ENCODE results near the gene BEND6.
"Not testable (repeated sequence)": the region's sequence is repeated elsewhere in the genome, so short reads cannot be mapped to it uniquely, and the experiment has no call there.

The BEND6 gene

DNA sequence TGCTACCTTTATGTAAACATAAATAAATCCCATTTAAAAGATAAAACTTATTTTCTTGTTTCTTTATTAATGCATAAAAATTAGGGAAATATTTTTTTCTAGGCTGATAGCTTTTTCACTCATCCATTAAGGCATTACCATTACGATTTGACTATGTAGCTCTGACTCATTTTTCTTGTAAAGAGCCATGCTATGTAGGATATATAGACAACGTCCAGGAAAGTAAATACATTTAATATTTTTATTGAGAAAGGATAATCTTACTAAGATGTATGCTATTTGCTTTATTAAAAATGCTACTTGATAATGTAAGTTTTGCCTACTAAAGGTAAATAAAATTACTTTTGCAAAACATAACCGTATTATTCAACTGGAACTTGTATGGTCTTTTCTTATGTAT is 72.4 kb downstream of the BEND6 start:
- H3K4me3 Mint-ChIP-seq: no peak overlapping the region
- H3K9me3 Mint-ChIP-seq: peaks cover 17% of the 10 kb centered on the region
- no peak for DNase-seq (ENCODE audit: low spot score in 2 of 2)
- no peaks in the 10 kb centered on the region for H3K4me1 Mint-ChIP-seq
- no peak for ATAC-seq (replicated peaks; ENCODE audit: extremely low read depth, poor library complexity, severe bottlenecking)
- no peaks in the 10 kb centered on the region for H3K36me3 Mint-ChIP-seq (ENCODE audit: insufficient read depth)
- H3K27me3 Mint-ChIP-seq: peaks cover 51% of the 10 kb centered on the region
- H3K27ac Mint-ChIP-seq (ENCODE audit: low read depth): no peak overlapping the region

DNA sequence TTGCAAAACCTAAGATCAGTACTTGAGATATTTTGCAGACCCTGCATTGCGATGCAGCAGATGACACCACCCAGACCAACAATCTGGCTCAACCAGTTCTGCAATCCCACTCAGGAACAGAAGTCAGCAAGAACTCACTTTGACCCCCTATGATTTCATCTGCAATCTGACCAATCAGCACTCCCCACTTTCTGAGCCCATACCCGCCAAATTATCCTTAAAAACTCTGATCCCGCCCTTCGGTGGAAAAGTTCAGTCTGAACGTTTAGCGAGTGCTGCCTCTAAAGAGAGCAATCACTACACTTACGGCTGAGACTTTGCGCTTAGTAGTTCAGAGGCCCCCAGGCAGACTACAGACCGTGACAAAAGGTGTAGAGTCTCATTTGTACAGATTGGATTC is 74.3 kb downstream of the BEND6 start:
- no peaks in the 10 kb centered on the region for H3K36me3 Mint-ChIP-seq (ENCODE audit: insufficient read depth)
- ATAC-seq (replicated peaks; ENCODE audit: extremely low read depth, poor library complexity, severe bottlenecking): no peak
- H3K27ac Mint-ChIP-seq (ENCODE audit: low read depth): no peak overlapping the region
- H3K4me1 Mint-ChIP-seq: no peaks in the 10 kb centered on the region
- peaks cover 17% of the 10 kb centered on the region for H3K9me3 Mint-ChIP-seq
- H3K4me3 Mint-ChIP-seq: no peak overlapping the region
- peaks cover 66% of the 10 kb centered on the region for H3K27me3 Mint-ChIP-seq
- DNase-seq (ENCODE audit: low spot score in 2 of 2): no peak

DNA sequence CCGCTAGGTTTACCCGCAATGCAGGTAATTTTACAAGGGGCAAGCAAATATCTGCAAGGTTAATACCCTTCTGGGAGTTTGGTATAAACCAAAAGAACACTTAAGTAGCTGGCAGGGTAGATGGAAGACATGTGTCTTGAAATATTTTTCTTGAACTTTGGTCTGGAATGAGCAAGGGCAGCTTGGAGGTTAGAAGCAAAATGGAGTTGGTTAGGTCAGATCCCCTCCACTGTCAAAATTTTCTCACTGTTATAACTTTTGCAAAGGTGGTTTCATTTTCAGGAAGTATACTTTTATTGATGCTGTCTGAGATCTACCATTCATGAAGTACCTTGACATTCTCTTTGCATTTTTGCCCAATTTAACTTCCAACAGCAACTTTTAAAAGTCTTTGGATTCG is 78.3 kb downstream of the BEND6 start:
- Mint-ChIP-seq H3K4me3 (no peak overlapping the region), H3K36me3 (ENCODE audit: insufficient read depth) (no peaks in the 10 kb centered on the region), H3K27me3 (peaks cover 72% of the 10 kb centered on the region), H3K4me1 (no peaks in the 10 kb centered on the region), H3K9me3 (no peaks in the 10 kb centered on the region), H3K27ac (ENCODE audit: low read depth) (no peak overlapping the region)
- ATAC-seq (replicated peaks; ENCODE audit: extremely low read depth, poor library complexity, severe bottlenecking) (no peak), DNase-seq (ENCODE audit: low spot score in 2 of 2) (no peak)

DNA sequence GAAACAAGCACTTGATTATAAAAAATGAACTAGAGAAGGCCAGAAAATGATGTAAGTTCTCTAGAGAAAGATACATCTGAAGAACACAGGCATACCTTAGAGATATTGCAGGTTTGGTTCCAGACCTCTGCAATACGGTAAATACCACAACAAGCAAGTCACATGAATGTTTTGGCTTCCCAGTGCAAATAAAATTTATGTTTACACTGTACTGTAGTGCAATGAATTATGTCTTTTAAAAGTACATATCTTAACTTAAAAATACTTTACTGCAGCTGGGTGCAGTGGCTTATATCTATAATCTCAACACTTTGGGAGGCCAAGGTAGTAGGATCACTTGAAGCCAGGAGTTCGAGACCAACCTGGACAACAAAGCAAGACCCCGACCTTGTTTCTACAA is 80.6 kb downstream of the BEND6 start:
- DNase-seq (ENCODE audit: low spot score in 2 of 2) (no peak), ATAC-seq (replicated peaks; ENCODE audit: extremely low read depth, poor library complexity, severe bottlenecking) (no peak)
- Mint-ChIP-seq H3K36me3 (ENCODE audit: insufficient read depth) (no peaks in the 10 kb centered on the region), H3K4me3 (no peak overlapping the region), H3K27me3 (peaks cover 78% of the 10 kb centered on the region), H3K27ac (ENCODE audit: low read depth) (no peak overlapping the region), H3K9me3 (no peaks in the 10 kb centered on the region), H3K4me1 (no peaks in the 10 kb centered on the region)

GRCh38 chr6:57038906-57039305 is 84.0 kb downstream of the BEND6 start:
- no peaks in the 10 kb centered on the region for H3K4me1 Mint-ChIP-seq
- no peak overlapping the region for H3K4me3 Mint-ChIP-seq
- peaks cover 83% of the 10 kb centered on the region for H3K27me3 Mint-ChIP-seq
- no peak overlapping the region for H3K27ac Mint-ChIP-seq (ENCODE audit: low read depth)
- ATAC-seq (replicated peaks; ENCODE audit: extremely low read depth, poor library complexity, severe bottlenecking) (no peak), DNase-seq (ENCODE audit: low spot score in 2 of 2) (no peak)
- H3K36me3 Mint-ChIP-seq (ENCODE audit: insufficient read depth): no peaks in the 10 kb centered on the region
- H3K9me3 Mint-ChIP-seq: no peaks in the 10 kb centered on the region

DNA sequence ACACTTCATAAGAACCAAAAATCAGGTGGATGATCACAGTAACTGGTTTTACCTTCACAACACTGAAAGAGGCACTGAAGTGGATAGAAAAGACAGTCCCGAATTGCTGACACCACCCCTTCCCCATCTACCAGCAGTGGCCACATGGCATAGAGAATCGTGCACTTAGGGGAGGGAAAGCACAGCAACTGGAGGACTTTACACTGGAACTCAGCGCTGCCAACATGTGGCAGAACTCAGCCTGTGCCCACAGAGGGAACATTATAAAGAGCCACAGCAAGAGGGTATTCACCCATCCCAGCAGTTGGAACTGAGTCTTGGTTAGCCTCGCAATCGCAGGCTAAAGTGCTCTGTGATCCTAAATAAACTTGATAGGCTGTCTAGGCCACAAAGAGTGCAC is 85.1 kb downstream of the BEND6 start:
- ATAC-seq (replicated peaks; ENCODE audit: extremely low read depth, poor library complexity, severe bottlenecking) (no peak), DNase-seq (ENCODE audit: low spot score in 2 of 2) (no peak)
- peaks cover 79% of the 10 kb centered on the region for H3K27me3 Mint-ChIP-seq
- no peaks in the 10 kb centered on the region for H3K9me3 Mint-ChIP-seq
- no peaks in the 10 kb centered on the region for H3K4me1 Mint-ChIP-seq
- H3K4me3 Mint-ChIP-seq: no peak overlapping the region
- H3K36me3 Mint-ChIP-seq (ENCODE audit: insufficient read depth): no peaks in the 10 kb centered on the region
- no peak overlapping the region for H3K27ac Mint-ChIP-seq (ENCODE audit: low read depth)

- not testable (repeated sequence) for H3K4me3 Mint-ChIP-seq; H3K27ac Mint-ChIP-seq (ENCODE audit: low read depth); ATAC-seq (replicated peaks; ENCODE audit: extremely low read depth, poor library complexity, severe bottlenecking); H3K9me3 Mint-ChIP-seq; H3K36me3 Mint-ChIP-seq (ENCODE audit: insufficient read depth); DNase-seq (ENCODE audit: low spot score in 2 of 2)
- Mint-ChIP-seq H3K4me1 (peaks cover 24% of the 10 kb centered on the region), H3K27me3 (peaks cover 52% of the 10 kb centered on the region)
These were observed 89.2 kb downstream of the BEND6 start for GRCh38 chr6:57044061-57044460.

- H3K36me3 Mint-ChIP-seq (ENCODE audit: insufficient read depth): peaks cover 8% of the 10 kb centered on the region
- H3K4me1 Mint-ChIP-seq: peaks cover 29% of the 10 kb centered on the region
- H3K27me3 Mint-ChIP-seq: peaks cover 47% of the 10 kb centered on the region
- ATAC-seq (replicated peaks; ENCODE audit: extremely low read depth, poor library complexity, severe bottlenecking): no peak
- H3K4me3 Mint-ChIP-seq: no peak overlapping the region
- H3K27ac Mint-ChIP-seq (ENCODE audit: low read depth): no peak overlapping the region
- H3K9me3 Mint-ChIP-seq: no peaks in the 10 kb centered on the region
- no peak for DNase-seq (ENCODE audit: low spot score in 2 of 2)
These were observed 89.7 kb downstream of the BEND6 start for GRCh38 chr6:57044568-57044967.

- Mint-ChIP-seq H3K4me1 (peaks cover 33% of the 10 kb centered on the region), H3K27me3 (peaks cover 27% of the 10 kb centered on the region), H3K36me3 (ENCODE audit: insufficient read depth) (peaks cover 11% of the 10 kb centered on the region), H3K4me3 (peak within 1 kb of the TSS; percentile 97), H3K27ac (ENCODE audit: low read depth) (peak within 1 kb of the TSS; percentile 92)
- DNase-seq (ENCODE audit: low spot score in 2 of 2) (peak; percentile 54 to 55), ATAC-seq (replicated peaks; ENCODE audit: extremely low read depth, poor library complexity, severe bottlenecking) (peak; percentile 69)
- not testable (repeated sequence) for H3K9me3 Mint-ChIP-seq
These were observed 91.7 kb downstream of the BEND6 start, which contains the start of gene KIAA1586 for GRCh38 chr6:57046332-57047256. KIAA1586 (plus strand) TSS chr6:57046693; CDS start chr6:57046756, 63 bp downstream.

GRCh38 chr6:57047257-57047585 is 92.3 kb downstream of the BEND6 start:
- not testable (repeated sequence) for H3K4me3 Mint-ChIP-seq; H3K9me3 Mint-ChIP-seq; H3K27ac Mint-ChIP-seq (ENCODE audit: low read depth); DNase-seq (ENCODE audit: low spot score in 2 of 2)
- Mint-ChIP-seq H3K27me3 (peaks cover 21% of the 10 kb centered on the region), H3K4me1 (peaks cover 33% of the 10 kb centered on the region), H3K36me3 (ENCODE audit: insufficient read depth) (peaks cover 13% of the 10 kb centered on the region)
- peak; percentile 60 for ATAC-seq (replicated peaks; ENCODE audit: extremely low read depth, poor library complexity, severe bottlenecking)

DNA sequence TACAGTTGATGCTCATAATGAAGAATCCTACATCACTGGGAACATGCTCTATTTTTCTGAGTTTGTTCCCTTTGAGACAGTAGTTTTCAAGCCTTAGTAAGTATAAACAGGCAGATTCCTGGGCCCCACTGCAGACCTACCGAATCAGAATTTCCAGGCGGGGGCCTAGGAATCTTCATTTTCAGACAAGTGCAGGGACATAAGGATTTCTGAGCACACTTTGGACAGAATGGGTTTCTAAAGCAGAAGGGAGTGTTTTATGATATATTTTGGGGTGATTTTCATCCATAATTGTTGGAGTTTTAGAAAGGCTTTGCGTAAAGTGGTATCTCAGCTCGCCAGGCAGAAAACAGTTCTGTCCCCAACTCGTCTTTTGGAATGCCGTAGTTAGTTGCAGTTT is 93.0 kb downstream of the BEND6 start:
- H3K9me3 Mint-ChIP-seq; ATAC-seq (replicated peaks; ENCODE audit: extremely low read depth, poor library complexity, severe bottlenecking); DNase-seq (ENCODE audit: low spot score in 2 of 2): not testable (repeated sequence)
- Mint-ChIP-seq H3K27ac (ENCODE audit: low read depth) (peak overlapping the region; percentile 67), H3K27me3 (peaks cover 16% of the 10 kb centered on the region), H3K4me3 (peak overlapping the region; percentile 41), H3K4me1 (peaks cover 33% of the 10 kb centered on the region), H3K36me3 (ENCODE audit: insufficient read depth) (peaks cover 17% of the 10 kb centered on the region)

GRCh38 chr6:57048577-57048976 is 93.7 kb downstream of the BEND6 start:
- DNase-seq (ENCODE audit: low spot score in 2 of 2): no peak
- no peaks in the 10 kb centered on the region for H3K9me3 Mint-ChIP-seq
- H3K4me1 Mint-ChIP-seq: peaks cover 33% of the 10 kb centered on the region
- H3K4me3 Mint-ChIP-seq: peak overlapping the region; percentile 41
- peaks cover 22% of the 10 kb centered on the region for H3K36me3 Mint-ChIP-seq (ENCODE audit: insufficient read depth)
- peaks cover 9% of the 10 kb centered on the region for H3K27me3 Mint-ChIP-seq
- no peak overlapping the region for H3K27ac Mint-ChIP-seq (ENCODE audit: low read depth)
- ATAC-seq (replicated peaks; ENCODE audit: extremely low read depth, poor library complexity, severe bottlenecking): no peak

- no peaks in the 10 kb centered on the region for H3K27me3 Mint-ChIP-seq
- H3K9me3 Mint-ChIP-seq: no peaks in the 10 kb centered on the region
- DNase-seq (ENCODE audit: low spot score in 2 of 2) (no peak), ATAC-seq (replicated peaks; ENCODE audit: extremely low read depth, poor library complexity, severe bottlenecking) (no peak)
- H3K4me3 Mint-ChIP-seq: no peak overlapping the region
- H3K4me1 Mint-ChIP-seq: no peaks in the 10 kb centered on the region
- peaks cover 22% of the 10 kb centered on the region for H3K36me3 Mint-ChIP-seq (ENCODE audit: insufficient read depth)
- no peak overlapping the region for H3K27ac Mint-ChIP-seq (ENCODE audit: low read depth)
These were observed 108.9 kb downstream of the BEND6 start for GRCh38 chr6:57063847-57064246.
